Stimulated activated CD4-positive, alpha-beta T cell treated with anti-CD3 and anti-CD28 coated beads, Interleukin-12 subunit alpha, Interleukin-12 subunit beta, amount 100 ng/mL, for 4 hours (primary cell): ENCODE measurements around the gene PHLDA2.
"Not testable (repeated sequence)": the region's sequence is repeated elsewhere in the genome, so short reads cannot be mapped to it uniquely, and the experiment has no call there.

Experiments
- DNase-seq: peaks from one replicate; pipeline ENCODE4 v3.0.0-alpha.2; 2020

PHLDA2 gene

GRCh38 chr11:2912498-2912897 is 16.7 kb downstream of the PHLDA2 start:
- no peak for DNase-seq

DNA sequence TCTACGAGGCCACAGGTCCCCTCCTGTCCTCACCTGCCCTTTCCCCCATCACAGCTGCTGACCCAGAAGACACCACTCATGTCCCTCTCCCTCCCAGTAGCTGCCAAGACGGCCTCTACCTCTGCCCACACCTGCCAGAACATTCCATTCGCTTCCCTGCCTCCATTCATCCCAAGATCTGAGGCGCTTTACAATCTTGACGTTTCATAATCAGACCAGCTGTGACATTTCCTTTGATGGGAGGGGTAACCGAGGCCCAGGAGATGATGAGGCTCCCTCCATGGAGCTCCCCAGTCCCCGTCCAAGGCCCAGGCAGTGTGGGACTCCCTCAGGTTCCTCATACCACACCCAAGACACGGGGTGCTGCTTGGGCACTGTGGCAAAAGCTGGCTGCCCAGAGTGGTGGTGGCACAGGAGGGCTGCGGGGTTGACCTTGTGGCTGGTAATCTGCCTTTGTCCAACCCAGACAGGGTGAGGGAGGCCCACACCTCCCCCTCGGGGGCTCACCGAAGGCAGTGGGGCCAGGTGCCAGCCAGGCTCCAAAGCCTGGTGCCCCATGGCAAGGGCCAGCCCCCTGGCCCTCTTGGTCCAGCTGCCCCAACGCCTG is 17.3 kb downstream of the PHLDA2 start:
- DNase-seq = no peak

GRCh38 chr11:2911088-2911784 is 18.0 kb downstream of the PHLDA2 start:
- no peak for DNase-seq

- no peak for DNase-seq
Observed at GRCh38 chr11:2910401-2910955, 18.7 kb downstream of the PHLDA2 start.

DNA sequence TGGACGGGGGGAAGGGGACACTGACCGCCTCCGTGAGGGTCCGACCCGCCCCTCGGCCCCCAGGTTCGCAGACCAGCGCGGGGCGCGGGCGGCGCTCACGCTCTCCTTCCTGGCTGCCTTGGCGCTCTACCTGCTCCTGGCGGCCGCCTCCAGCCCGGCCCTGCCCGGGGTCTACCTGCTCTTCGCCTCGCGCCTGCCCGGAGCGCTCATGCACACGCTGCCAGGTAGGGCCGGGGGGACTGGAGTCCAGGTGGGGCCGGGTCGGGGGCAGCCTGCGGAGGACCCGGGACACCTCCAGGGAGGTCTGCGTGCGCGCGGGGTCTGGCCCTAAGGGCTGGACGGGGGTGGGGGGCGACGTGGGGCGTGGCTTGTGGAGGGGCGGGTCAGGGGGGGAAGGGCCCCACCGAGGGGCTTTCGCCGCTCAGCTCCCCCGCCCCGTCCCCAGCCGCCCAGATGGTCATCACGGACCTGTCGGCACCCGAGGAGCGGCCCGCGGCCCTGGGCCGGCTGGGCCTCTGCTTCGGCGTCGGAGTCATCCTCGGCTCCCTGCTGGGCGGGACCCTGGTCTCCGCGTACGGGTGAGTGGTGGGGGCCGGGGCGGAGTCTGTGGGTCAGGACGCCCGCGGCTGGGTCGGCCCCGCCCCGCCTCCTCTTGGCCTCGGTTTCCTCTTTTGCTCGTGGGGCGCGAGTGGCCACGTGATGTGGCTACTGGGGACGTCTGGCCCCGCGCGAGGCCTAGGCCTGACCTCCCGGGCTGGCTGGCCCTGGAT is 19.9 kb downstream of the PHLDA2 start:
- DNase-seq = no peak

GRCh38 chr11:2908130-2908529 is 21.1 kb downstream of the PHLDA2 start:
- no peak for DNase-seq

DNA sequence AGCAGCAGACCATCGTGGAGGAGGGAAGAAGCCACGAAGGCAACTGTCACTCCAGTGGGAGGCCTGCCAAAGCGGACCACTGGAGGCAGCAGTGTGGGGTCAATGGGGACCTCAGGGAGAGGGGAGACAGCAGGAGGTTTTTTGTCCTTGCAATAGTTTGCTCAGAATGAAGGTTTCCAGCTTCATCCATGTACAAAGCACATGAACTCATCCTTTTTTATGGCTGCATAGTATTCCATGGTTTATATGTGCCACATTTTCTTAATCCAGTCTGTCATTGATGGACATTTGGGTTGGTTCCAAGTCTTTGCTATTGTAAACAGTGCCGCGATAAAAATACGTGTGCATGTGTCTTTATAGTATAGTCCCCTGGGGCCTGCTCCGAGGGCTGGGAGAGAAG is 23.9 kb downstream of the PHLDA2 start:
- not testable (repeated sequence) for DNase-seq

DNA sequence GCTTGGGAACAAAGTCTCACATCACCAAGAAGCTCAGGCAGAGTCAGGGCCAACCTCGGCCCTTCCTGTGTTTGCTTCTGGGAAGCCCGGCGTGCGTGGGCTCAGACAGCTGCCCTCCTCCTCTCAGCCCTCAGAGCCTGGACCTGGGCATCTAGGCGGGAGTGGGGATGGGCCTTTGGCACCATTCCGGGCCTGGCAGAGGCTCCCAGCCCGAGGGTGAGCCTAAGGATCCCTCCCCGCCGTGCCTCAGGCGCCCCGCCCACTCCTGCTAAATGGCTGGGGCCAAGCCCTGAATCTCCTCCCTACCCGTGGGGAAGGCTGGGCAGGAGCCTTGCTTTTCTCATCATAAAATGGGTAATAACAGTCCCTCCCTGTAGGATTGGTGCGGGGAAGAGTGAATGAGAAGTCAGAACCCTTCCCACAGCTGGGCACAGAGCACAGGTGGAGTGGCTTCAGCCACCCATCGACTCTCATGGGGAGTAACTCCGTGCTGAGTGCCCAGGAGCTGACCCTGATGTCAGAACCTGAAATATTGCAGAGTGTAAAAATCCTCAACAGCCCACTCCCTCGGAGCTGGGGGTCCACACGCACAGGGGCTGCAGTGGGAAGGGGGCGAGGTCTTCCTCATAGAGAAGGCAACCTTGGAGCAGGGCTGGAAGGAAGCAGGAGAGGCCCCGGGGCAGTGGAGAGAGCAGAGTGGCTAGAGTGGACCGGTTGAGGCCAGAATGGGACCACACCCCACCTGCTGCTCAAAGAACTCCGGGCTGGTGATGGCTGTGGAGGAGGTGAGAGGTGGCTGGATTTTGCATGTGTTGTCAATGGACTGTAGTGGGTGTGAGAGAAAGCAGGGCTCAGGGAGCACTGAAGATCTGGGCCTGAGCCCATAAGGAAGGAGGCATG is 24.8 kb downstream of the PHLDA2 start:
- no peak for DNase-seq

- no peak for DNase-seq
Observed at GRCh38 chr11:2903672-2904011, 25.6 kb downstream of the PHLDA2 start.

DNA sequence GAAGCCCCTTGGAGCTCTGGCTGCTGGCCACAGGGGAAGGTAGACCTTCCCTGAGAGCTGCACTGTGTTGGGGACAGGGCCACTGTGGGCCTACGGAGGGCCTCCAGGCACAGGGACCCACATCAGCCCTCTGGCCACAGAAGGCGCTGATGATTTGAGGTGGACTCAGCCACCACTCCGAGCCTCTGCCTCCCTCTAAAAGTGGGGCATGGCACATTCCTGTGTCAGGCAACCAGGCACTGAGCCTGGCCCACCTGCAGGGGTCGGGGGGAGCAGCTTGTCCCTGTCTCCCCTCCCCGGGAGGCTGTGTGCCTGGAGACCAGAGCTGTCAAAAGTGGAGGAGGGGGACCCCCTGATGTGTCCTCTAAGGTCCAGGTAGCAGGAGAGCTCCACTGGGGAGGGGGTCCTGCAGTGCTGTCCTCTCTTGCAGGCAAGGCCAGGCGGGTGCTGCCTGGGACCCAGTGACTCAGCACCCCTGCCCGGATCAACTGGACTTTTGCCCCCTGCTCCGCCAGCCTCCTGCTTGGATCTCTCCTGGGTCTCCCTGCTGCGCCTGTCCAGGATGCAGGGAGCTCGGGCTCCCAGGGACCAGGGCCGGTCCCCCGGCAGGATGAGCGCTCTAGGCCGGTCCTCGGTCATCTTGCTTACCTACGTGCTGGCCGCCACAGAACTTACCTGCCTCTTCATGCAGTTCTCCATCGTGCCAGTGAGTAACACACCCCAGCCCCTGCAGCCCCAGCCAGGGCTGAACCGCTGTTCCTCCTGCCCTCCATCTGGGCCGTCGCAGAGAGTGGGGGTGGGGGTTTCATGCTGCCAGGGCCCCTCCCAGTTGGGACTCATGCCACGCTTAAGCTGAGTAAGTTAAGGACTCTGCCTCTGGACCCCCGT is 26.2 kb downstream of the PHLDA2 start:
- no peak for DNase-seq

DNA sequence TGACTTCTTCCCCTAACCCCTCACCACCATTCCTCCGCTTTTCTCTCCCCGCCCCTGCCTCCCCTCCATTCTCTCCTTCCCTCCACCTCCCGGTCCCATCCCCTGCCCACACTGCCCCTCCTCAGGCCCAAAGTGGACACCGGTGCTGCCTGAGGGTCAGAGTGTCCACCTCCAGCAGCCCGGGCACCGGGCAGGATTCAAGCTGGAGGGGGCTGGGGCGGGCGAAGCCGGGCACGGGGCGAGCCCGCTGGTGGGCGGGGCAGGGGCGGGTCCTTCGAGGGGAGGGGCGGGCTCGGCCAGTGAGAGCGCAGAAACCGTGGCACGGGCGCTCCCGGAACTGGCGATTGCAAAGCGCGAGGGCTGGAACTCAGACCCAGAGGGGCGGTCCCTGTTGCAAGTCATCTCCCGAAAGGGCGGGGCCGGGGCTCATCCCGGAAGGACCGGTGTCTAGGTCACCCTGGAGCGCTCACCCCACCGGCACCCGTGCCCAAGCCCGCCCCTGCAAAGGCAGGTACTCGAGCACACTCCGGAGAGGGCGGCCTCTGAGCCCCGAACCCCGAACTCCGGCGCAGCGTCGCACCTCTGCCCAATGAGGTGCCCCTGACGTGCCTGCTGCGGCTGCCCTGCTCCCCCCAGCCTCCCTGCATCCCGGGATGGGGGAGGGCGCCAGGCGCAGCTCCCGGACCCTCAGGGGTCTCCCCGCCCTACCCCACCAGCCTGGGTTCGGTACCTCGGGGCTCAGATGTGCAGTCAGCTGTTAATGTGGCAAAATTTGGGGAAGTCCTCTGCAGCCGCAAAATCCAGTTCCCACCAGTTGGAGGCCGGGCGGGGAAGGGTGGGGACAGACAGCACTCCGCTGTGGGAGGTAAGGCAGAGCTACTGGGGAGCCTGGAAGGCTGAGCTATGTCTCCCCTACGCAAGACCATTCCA is 27.1 kb downstream of the PHLDA2 start:
- peak; percentile 89 for DNase-seq

DNA sequence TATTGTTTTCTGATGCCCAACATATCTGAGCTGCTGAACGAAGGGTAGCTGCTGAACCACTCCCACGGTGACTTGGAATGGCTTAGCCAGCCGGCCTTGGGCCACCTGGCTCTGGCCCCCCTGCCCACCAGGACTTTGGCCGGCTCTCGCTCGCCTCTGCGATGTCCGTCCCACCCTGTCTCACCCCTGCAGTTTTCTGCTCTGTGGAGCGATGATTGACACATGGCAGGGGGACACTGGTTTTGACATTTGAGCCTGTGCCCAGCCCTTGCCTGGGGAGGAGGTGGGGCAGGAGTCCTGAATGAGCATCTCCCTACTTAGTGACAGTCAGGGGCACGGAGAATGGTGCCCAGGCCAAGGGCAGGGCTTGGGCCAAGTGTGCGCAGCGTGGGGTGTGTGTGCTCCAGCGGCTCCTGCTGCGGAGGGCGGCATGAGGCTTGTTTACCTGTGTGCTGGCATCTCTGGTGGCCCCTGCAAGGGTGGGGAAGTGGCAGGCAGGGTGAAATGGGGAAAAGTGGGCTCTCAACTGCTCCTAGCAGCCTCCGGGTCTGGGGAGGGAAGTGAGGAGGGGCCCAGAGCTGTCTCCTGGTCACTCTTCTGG is 27.9 kb downstream of the PHLDA2 start:
- no peak for DNase-seq

- DNase-seq = no peak
Observed at GRCh38 chr11:2899080-2899783, 30.0 kb downstream of the PHLDA2 start.

DNA sequence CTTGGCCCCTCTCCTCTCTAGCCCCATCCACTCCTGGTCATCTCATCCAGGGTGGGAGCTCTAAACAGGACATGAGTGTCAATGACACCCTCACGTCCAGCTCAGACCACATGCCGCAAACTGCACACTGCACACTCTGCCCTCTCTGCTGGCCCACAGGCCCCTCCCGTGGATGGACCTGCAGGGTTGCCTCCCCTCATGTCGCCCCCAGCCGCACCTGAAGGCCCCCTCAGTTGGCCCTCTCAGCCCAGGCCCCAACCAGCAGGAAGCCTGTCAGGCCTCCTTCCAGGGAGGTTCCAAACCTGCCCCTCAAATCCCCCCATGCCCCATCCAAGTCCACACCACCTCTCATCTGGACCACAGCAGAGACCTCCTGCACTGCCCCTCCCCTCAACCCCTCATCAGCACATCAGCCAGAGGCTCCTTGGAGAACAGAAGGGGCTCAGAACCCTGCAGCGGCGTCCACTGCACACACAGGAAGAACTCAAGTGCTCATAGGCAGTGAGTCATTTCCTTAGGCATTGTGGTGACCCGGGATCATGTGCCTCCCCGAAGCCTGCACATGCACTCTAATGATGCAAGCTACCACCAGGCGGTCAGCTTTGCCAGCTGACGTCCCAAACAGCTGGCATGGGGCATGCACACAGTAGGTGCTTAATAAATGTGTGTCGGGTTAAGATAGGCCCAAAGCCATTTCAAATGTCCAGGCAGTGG is 30.7 kb downstream of the PHLDA2 start:
- DNase-seq = no peak

GRCh38 chr11:2897048-2897447 is 32.2 kb downstream of the PHLDA2 start:
- DNase-seq = no peak

GRCh38 chr11:2896047-2896446 is 33.2 kb downstream of the PHLDA2 start:
- DNase-seq = no peak

GRCh38 chr11:2893935-2894334 is 35.3 kb downstream of the PHLDA2 start:
- no peak for DNase-seq

- no peak for DNase-seq
Observed at GRCh38 chr11:2892967-2893528, 36.2 kb downstream of the PHLDA2 start.
